GM18907 (cell line): ENCODE measurements around the gene CHODL.

Experiments used
- ATAC-seq: cut with Tn5 transposase; IDR thresholded peaks from one replicate; pipeline ENCODE4 v1.9.1; 2021; ENCODE audit warnings: mild to moderate bottlenecking, moderate library complexity; ENCODE audit not compliant: unreplicated experiment

The CHODL gene

GRCh38 chr21:18285379-18285778, 40.7 kb downstream of the CHODL start:
- no peak for ATAC-seq

GRCh38 chr21:18289876-18290275, 45.2 kb downstream of the CHODL start:
- ATAC-seq, result no peak

- no peak for ATAC-seq
Observed at GRCh38 chr21:18294100-18294499, 49.5 kb downstream of the CHODL start.

- no peak for ATAC-seq
Observed at GRCh38 chr21:18298228-18298627, 53.6 kb downstream of the CHODL start.
